ENCODE data around the gene MRPS6. TPM values are rescaled to one million over a fixed set of nuclear protein-coding genes. Genes with fewer than 3 reads are reported as not detected.

The MRPS6 gene
- total RNA-seq, 1 donor from 2014 or later = 61.9 TPM

DNA sequence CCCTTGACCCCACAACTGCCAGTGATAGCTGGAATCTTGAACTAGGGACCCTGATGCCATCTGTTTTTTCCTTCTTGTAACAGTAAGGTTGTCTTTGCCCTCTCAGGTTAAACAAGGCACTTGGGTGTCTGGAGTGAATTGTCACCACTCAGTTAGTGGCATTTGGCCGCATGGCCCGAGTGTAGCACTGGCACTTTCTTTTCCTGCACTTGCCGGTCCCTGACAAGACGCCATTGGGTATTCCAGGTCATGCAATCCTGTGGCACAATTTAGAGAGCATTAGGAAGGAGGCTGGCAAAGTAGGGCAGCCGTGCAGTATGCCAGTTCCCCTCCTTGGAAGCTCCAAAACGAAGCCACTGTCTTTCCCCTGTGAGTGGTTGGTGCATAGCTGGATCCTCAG, 70.8 kb downstream of the MRPS6 start:
- Histone ChIP-seq H3K4me1 (peaks cover 35% of the 10 kb centered on the region), H3K27ac (replicated peaks) (no peak overlapping the region), H3K27me3 (ENCODE audit: low read depth) (no peaks in the 10 kb centered on the region), H3K9me3 (replicated peaks) (no peaks in the 10 kb centered on the region), H3K36me3 (peaks cover 12% of the 10 kb centered on the region), H3K4me3 (no peak overlapping the region)
- intact Hi-C loops (cut with micrococcal nuclease) = no loop called here
- DNase-seq = no peak
- TF ChIP-seq, protein P1, sequence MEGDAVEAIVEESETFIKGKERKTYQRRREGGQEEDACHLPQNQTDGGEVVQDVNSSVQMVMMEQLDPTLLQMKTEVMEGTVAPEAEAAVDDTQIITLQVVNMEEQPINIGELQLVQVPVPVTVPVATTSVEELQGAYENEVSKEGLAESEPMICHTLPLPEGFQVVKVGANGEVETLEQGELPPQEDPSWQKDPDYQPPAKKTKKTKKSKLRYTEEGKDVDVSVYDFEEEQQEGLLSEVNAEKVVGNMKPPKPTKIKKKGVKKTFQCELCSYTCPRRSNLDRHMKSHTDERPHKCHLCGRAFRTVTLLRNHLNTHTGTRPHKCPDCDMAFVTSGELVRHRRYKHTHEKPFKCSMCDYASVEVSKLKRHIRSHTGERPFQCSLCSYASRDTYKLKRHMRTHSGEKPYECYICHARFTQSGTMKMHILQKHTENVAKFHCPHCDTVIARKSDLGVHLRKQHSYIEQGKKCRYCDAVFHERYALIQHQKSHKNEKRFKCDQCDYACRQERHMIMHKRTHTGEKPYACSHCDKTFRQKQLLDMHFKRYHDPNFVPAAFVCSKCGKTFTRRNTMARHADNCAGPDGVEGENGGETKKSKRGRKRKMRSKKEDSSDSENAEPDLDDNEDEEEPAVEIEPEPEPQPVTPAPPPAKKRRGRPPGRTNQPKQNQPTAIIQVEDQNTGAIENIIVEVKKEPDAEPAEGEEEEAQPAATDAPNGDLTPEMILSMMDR (IDR thresholded peaks at IDR 0.05; ENCODE audit: borderline replicate concordance) = no peak

DNA sequence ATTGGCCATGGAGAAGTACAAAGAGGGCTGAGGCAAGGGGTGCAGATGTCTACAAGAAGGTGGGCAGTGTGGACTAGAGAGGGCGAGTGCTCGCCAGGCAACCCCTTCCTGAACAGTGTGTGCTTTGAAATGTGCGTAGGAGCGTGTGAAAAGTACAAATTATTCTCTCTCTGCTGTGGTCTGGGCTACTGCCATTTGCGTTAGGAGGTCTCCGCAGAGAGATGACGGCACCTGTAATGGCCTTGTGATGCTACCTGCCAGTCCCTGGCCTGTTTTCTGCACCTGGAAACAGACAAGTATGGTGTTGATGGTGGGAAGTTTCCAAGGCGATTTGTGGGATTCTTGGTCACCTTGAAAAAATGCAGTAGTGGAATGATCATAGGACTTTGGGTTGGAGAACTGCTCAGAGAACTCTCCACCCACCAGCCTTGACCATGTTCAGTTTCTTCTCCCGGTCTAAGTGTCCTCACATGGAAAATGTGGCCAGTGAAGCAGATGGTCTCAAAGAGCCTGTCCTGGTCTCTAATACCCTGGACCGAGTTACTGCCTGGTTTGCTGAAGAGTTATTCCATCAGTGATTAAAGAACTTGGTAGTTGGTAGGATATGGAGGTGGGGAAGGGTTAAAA, 74.5 kb downstream of the MRPS6 start:
- no peak for DNase-seq
- H3K9me3 ChIP-seq (replicated peaks) = no peaks in the 10 kb centered on the region
- no peak overlapping the region for H3K4me3 ChIP-seq
- no peak overlapping the region for H3K27ac ChIP-seq (replicated peaks)
- H3K36me3 ChIP-seq = peaks cover 3% of the 10 kb centered on the region
- no peaks in the 10 kb centered on the region for H3K27me3 ChIP-seq (ENCODE audit: low read depth)
- H3K4me1 ChIP-seq = peaks cover 34% of the 10 kb centered on the region
- TF ChIP-seq, protein P1 (IDR thresholded peaks at IDR 0.05; ENCODE audit: borderline replicate concordance) = no peak
- intact Hi-C loops (cut with micrococcal nuclease) = no loop called here

DNA sequence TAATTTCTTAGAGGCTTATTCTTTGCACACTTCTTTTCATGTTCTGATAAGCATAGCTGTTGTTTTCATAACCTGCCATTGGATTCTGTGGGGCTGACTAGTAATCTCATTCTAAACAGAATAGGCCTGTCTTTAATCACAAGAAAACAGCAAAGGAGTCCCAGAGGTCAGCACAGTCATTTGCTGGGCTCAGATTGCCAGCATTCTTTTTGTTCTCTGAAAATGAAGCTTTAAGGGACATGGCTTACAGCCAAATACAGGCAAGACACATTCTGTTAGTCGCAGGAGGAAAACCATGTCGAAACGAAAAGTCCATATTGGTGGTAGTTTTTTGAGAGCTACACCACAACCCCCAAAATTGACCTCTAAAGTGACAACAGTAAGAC, 75.0 kb downstream of the MRPS6 start:
- Histone ChIP-seq H3K4me1 (peaks cover 29% of the 10 kb centered on the region), H3K4me3 (no peak overlapping the region), H3K27ac (replicated peaks) (no peak overlapping the region), H3K9me3 (replicated peaks) (no peaks in the 10 kb centered on the region), H3K27me3 (ENCODE audit: low read depth) (no peaks in the 10 kb centered on the region), H3K36me3 (no peaks in the 10 kb centered on the region)
- DNase-seq = no peak
- TF ChIP-seq, protein P1 (IDR thresholded peaks at IDR 0.05; ENCODE audit: borderline replicate concordance) = no peak
- intact Hi-C loops (cut with micrococcal nuclease) = no loop called here

GRCh38 chr21:34148826-34149558, 75.6 kb downstream of the MRPS6 start:
- H3K27ac ChIP-seq (replicated peaks) = no peak overlapping the region
- H3K9me3 ChIP-seq (replicated peaks) = no peaks in the 10 kb centered on the region
- no peaks in the 10 kb centered on the region for H3K27me3 ChIP-seq (ENCODE audit: low read depth)
- H3K36me3 ChIP-seq = no peaks in the 10 kb centered on the region
- H3K4me1 ChIP-seq = peaks cover 23% of the 10 kb centered on the region
- intact Hi-C loops (cut with micrococcal nuclease) = no loop called here
- no peak overlapping the region for H3K4me3 ChIP-seq
- no peak for DNase-seq
- TF ChIP-seq, protein P1 (IDR thresholded peaks at IDR 0.05; ENCODE audit: borderline replicate concordance) = no peak

GRCh38 chr21:34152500-34152899, 79.1 kb downstream of the MRPS6 start:
- TF ChIP-seq, protein P1 (IDR thresholded peaks at IDR 0.05; ENCODE audit: borderline replicate concordance) = no peak
- H3K4me1 ChIP-seq = peaks cover 26% of the 10 kb centered on the region
- no peak overlapping the region for H3K4me3 ChIP-seq
- intact Hi-C loops (cut with micrococcal nuclease) = no loop called here
- no peaks in the 10 kb centered on the region for H3K9me3 ChIP-seq (replicated peaks)
- no peak for DNase-seq
- no peaks in the 10 kb centered on the region for H3K27me3 ChIP-seq (ENCODE audit: low read depth)
- H3K36me3 ChIP-seq = no peaks in the 10 kb centered on the region
- H3K27ac ChIP-seq (replicated peaks) = no peak overlapping the region
